Ureter (tissue), 1 donor: ENCODE measurements around the gene GATAD2B. TPM values are rescaled to one million over a fixed set of nuclear protein-coding genes. Genes with fewer than 3 reads are reported as not detected.
"Not testable (repeated sequence)": the region's sequence is repeated elsewhere in the genome, so short reads cannot be mapped to it uniquely, and the experiment has no call there.

Experiments
- DNase-seq: peaks from one replicate; pipeline ENCODE4 v3.0.0-alpha.2; 2020; ENCODE audit warnings: low spot score
- total RNA-seq: library from RNA; stranded (reverse); gene quantifications from one replicate; pipeline ENCODE4 v1.2.4, GENCODE V29; 2023
- donor health status: DM: yes; HTN: yes; CAD: no.

The GATAD2B gene
- total RNA-seq, 1 donor from 2014 or later: 43.1 TPM

GRCh38 chr1:153929981-153930948 is 7.5 kb upstream of the GATAD2B start:
- DNase-seq: no peak

GRCh38 chr1:153929426-153929825 is 6.7 kb upstream of the GATAD2B start:
- DNase-seq: no peak

GRCh38 chr1:153928791-153929341 is 6.1 kb upstream of the GATAD2B start:
- DNase-seq: no peak

GRCh38 chr1:153928245-153928644 is 5.5 kb upstream of the GATAD2B start:
- no peak for DNase-seq

- DNase-seq: no peak
Measured at GRCh38 chr1:153926405-153926804, 3.6 kb upstream of the GATAD2B start.

- peak; percentile 56 for DNase-seq
Measured at GRCh38 chr1:153922076-153922971, 448 bp downstream of the GATAD2B start.

- no peak for DNase-seq
Measured at GRCh38 chr1:153921803-153922075, 1.0 kb downstream of the GATAD2B start.

- no peak for DNase-seq
Measured at GRCh38 chr1:153921080-153921802, 1.5 kb downstream of the GATAD2B start.

GRCh38 chr1:153919876-153920852 is 2.6 kb downstream of the GATAD2B start:
- no peak for DNase-seq

GRCh38 chr1:153916297-153916696 is 6.5 kb downstream of the GATAD2B start:
- DNase-seq: no peak

GRCh38 chr1:153912349-153912748 is 10.4 kb downstream of the GATAD2B start:
- DNase-seq: no peak

GRCh38 chr1:153910560-153910959 is 12.2 kb downstream of the GATAD2B start:
- not testable (repeated sequence) for DNase-seq

- DNase-seq: no peak
Measured at GRCh38 chr1:153908071-153908470, 14.7 kb downstream of the GATAD2B start.

- no peak for DNase-seq
Measured at GRCh38 chr1:153907134-153907533, 15.6 kb downstream of the GATAD2B start.

- DNase-seq: no peak
Measured at GRCh38 chr1:153906396-153906795, 16.4 kb downstream of the GATAD2B start.

GRCh38 chr1:153905908-153906307 is 16.9 kb downstream of the GATAD2B start:
- DNase-seq: not testable (repeated sequence)

- no peak for DNase-seq
Measured at GRCh38 chr1:153903841-153904455, 18.8 kb downstream of the GATAD2B start.

GRCh38 chr1:153899509-153899908 is 23.3 kb downstream of the GATAD2B start:
- DNase-seq: no peak

GRCh38 chr1:153895866-153896265 is 26.9 kb downstream of the GATAD2B start:
- DNase-seq: not testable (repeated sequence)

- not testable (repeated sequence) for DNase-seq
Measured at GRCh38 chr1:153891042-153891441, 31.7 kb downstream of the GATAD2B start.
